K562 (cell line): ENCODE results near the gene CHML.

Experiments
- CTCF ChIP-seq, 3 experiments: IDR thresholded peaks in 2 of 3; conservative IDR thresholded peaks in 1 of 3; 2 replicates each; pipeline ENCODE4 v1.5.1; 2011 to 2012; ENCODE audit warnings: low read length in 3 of 3, mild to moderate bottlenecking in 3 of 3, control low read depth in 2 of 3, improper control_type of control experiment in 1 of 3, inconsistent platforms in 1 of 3, low read depth in 1 of 3, mixed read lengths in 1 of 3, moderate library complexity in 1 of 3; ENCODE audit not compliant: insufficient read depth in 2 of 3
- ETS1 ChIP-seq: conservative IDR thresholded peaks from 2 replicates; pipeline ENCODE4 v1.6.1; 2011; ENCODE audit warnings: low read depth, mild to moderate bottlenecking, low read length; ENCODE audit not compliant: control insufficient read depth
- FOXA3 ChIP-seq, 2 experiments: fragments of 450-650 bp in 1 of 2; sonication (generic) in 1 of 2; formaldehyde crosslinking; IDR thresholded peaks in 1 of 2; conservative IDR thresholded peaks in 1 of 2; 2 replicates each; pipeline versions ENCODE4 v1.4.0 to v1.8.0; 2020 to 2022; ENCODE audit warnings: mild to moderate bottlenecking in 2 of 2, missing genetic modification reagents in 1 of 2
- GTF2E2 ChIP-seq: fragments of 200-800 bp; sonication (Bioruptor generic); IDR thresholded peaks from 2 replicates; pipeline ENCODE4 v1.6.1; 2016; ENCODE audit warnings: missing genetic modification characterization, missing compliant biosample characterization
- JUN ChIP-seq, 2 experiments: sonication (generic) in 1 of 2; formaldehyde crosslinking in 1 of 2; IDR thresholded peaks; 2 replicates each; pipeline versions ENCODE4 v1.6.1 to v1.8.0; 2012 to 2022; ENCODE audit warnings: borderline replicate concordance in 2 of 2, mild to moderate bottlenecking in 2 of 2, improper control_type of control experiment in 1 of 2, low read depth in 1 of 2, low read length in 1 of 2, missing genetic modification reagents in 1 of 2
- MAX ChIP-seq: sonication (generic); formaldehyde crosslinking; IDR thresholded peaks from 2 replicates; pipeline ENCODE4 v1.9.0; 2022; ENCODE audit warnings: mild to moderate bottlenecking, missing genetic modification reagents
- NR2C2 ChIP-seq, 2 experiments: fragments of 200-800 bp in 1 of 2; sonication (Bioruptor generic) in 1 of 2; sonication (generic) in 1 of 2; formaldehyde crosslinking in 1 of 2; IDR thresholded peaks; 2 replicates each; pipeline versions ENCODE4 v1.6.1 to v1.8.0; 2016 to 2022; ENCODE audit warnings: mild to moderate bottlenecking in 1 of 2, missing compliant biosample characterization in 1 of 2, missing genetic modification characterization in 1 of 2, missing genetic modification reagents in 1 of 2
- POLR2A ChIP-seq: fragments of 450-650 bp; conservative IDR thresholded peaks from 2 replicates; pipeline ENCODE4 v1.6.1; 2016
- POU5F1 ChIP-seq: fragments of 150-350 bp; IDR thresholded peaks from 2 replicates; pipeline ENCODE4 v1.6.1; 2014; ENCODE audit warnings: borderline replicate concordance, low read length, low read depth, mild to moderate bottlenecking; ENCODE audit not compliant: partially characterized antibody
- PTBP1 ChIP-seq: fragments of 200-400 bp; formaldehyde crosslinking; IDR thresholded peaks from 2 replicates; pipeline ENCODE4 v1.6.1; 2017; ENCODE audit warnings: low read depth, low read length
- SIRT6 ChIP-seq: IDR thresholded peaks from one replicate; pipeline ENCODE4 v1.6.1; 2012; ENCODE audit warnings: low read depth, mild to moderate bottlenecking, control low read depth, inconsistent platforms, low read length, moderate library complexity
- STAT6 ChIP-seq: sonication (generic); formaldehyde crosslinking; IDR thresholded peaks from 2 replicates; pipeline ENCODE4 v1.8.1; 2023; ENCODE audit warnings: mild to moderate bottlenecking, missing genetic modification reagents
- THRA ChIP-seq: fragments of 450-650 bp; IDR thresholded peaks from 2 replicates; pipeline ENCODE4 v1.6.1; 2017; ENCODE audit warnings: mild to moderate bottlenecking, moderate library complexity

GRCh38 chr1:241637046-241637590 is 3.1 kb downstream of the CHML start:
- no peak for TF ChIP-seq POLR2A
- no peak for TF ChIP-seq SIRT6
- TF ChIP-seq FOXA3 (CRISPR knock-in tag; conservative IDR thresholded peaks at IDR 0.05 in 1 of 2, IDR thresholded peaks at IDR 0.05 in 1 of 2), result no peak
- no peak for TF ChIP-seq STAT6
- TF ChIP-seq JUN (IDR thresholded peaks at IDR 0.05; ENCODE audit: borderline replicate concordance, low read depth, low read length), result no peak
- no peak for TF ChIP-seq JUN (CRISPR knock-in tag; IDR thresholded peaks at IDR 0.05; ENCODE audit: borderline replicate concordance)
- no peak for TF ChIP-seq POU5F1
- no peak for TF ChIP-seq GTF2E2 (tag)
- TF ChIP-seq NR2C2 (CRISPR knock-in tag; IDR thresholded peaks at IDR 0.05), result no peak
- no peak for TF ChIP-seq NR2C2 (tag; IDR thresholded peaks at IDR 0.05)
- TF ChIP-seq PTBP1, result no peak
- no peak for TF ChIP-seq MAX (CRISPR knock-in tag)
- TF ChIP-seq CTCF (IDR thresholded peaks at IDR 0.05 in 2 of 3, conservative IDR thresholded peaks at IDR 0.05 in 1 of 3; ENCODE audit: insufficient read depth in 2 of 3, low read depth in 1 of 3, low read length in 3 of 3), result no peak
- TF ChIP-seq ETS1, result no peak
- TF ChIP-seq THRA, result no peak
